Fibroblast of upper back skin (primary cell): ENCODE results near the gene QSOX2.

Experiments
- DNase-seq: peaks from one replicate; pipeline ENCODE4 v3.0.0-alpha.2; 2013

The QSOX2 gene, protein sequence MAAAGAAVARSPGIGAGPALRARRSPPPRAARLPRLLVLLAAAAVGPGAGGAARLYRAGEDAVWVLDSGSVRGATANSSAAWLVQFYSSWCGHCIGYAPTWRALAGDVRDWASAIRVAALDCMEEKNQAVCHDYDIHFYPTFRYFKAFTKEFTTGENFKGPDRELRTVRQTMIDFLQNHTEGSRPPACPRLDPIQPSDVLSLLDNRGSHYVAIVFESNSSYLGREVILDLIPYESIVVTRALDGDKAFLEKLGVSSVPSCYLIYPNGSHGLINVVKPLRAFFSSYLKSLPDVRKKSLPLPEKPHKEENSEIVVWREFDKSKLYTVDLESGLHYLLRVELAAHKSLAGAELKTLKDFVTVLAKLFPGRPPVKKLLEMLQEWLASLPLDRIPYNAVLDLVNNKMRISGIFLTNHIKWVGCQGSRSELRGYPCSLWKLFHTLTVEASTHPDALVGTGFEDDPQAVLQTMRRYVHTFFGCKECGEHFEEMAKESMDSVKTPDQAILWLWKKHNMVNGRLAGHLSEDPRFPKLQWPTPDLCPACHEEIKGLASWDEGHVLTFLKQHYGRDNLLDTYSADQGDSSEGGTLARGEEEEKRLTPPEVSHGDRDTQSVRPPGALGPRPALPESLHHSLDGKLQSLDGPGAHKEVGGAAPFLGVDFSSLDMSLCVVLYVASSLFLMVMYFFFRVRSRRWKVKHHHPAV

DNA sequence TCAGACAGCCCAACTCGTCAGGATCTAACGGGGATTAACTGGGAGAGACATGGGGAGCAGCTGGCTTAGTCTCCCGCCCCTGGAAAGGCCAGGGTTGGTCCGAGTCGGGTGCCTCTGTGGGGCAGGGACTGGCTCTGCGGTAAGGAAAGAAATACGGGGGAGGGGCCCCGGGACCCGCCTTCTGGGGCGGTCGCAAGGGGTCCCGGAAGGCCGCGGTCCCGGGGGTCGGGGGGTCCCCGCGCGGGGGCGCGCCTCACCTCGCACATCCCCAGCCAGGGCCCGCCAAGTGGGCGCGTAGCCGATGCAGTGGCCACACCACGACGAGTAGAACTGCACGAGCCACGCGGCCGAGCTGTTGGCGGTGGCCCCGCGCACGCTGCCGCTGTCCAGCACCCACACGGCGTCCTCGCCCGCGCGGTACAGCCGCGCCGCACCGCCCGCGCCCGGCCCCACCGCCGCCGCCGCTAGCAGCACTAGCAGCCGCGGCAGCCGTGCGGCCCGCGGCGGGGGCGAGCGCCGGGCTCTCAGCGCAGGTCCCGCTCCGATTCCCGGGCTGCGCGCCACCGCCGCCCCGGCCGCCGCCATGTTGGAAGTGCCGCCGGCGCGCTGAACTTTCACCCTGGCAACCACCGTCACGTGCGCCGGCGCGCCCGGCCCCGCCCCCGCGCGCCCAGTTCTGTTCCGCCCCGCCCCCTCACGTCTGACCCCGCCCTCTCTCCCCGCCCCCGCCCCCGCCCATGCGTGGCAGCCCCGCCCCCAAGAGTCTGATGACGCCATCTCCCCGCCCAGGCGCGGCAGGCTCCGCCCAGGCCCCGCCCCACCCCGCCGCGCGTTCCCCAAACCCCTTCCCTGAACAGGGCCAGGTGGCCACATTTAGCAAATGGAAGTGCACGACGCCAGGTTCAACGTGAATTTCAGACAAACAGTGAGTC is at the start of gene QSOX2:
Gene QSOX2 (minus strand): TSS at position 594 of the 932 bp plus-strand sequence. CDS start 9 bp downstream, at position 585.
- DNase-seq, result peak; percentile 74

DNA sequence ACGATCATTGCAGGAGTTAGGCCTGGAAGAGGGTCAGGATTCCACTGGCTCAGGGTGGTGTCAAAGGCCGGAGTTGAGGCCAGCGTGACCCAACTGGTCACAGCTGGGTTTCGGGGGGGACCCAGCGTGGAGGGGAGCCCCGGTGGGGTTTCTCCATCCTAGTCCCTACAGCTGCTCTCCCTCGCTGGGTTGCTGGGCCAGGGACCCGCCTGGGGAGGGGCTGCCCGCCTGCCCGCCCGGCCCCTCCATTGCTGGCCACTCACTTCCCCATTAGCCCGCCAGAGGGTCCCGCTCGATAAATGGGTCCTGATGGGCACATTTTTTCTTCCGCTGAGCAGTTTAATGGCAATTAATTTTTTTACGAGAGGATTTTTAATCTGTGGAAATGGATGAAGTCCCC is 49.4 kb upstream of the QSOX2 start:
- no peak for DNase-seq

DNA sequence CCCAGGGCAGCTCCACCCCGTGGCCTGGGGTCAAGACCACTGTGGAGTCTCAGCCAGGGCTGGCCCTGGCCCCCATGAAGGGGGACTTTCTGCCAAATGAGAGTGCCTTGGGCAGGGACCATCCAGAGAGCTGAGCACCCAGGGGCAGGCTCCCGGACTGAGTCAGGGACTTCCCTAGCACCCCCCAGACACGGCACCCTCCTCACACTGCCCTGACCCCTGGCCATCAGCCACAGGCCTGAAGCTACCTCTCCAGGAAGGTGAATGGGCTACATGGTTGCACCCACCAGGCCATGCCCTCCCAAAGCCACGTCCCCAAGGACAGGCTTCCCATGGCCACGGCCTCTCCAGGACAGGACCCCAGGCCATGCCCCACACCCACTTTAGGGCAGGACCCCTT is 48.8 kb upstream of the QSOX2 start:
- DNase-seq, result no peak

DNA sequence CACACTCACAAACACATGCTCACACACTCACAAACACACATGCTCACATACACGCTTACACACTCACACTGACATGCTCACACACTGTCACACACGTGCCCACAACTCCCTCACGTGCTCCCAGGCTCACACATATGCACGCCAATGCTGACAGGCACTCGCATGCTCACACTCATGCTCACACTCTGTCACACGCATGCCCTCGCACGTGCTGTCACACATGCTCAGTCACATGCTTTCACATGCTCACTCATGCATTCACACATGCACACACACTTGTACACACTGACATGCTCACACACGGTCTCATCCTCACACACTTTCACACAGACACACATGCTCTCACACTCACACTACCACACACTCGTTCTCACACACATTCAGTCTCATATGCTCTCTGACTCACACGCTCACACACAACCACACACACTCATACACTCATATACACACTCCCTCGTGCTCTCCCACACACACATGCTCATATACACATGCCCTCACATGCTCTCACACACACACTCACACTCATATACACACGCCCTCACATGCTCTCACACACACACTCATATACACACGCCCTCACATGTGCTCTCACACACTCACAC is 48.0 kb upstream of the QSOX2 start:
- no peak for DNase-seq

DNA sequence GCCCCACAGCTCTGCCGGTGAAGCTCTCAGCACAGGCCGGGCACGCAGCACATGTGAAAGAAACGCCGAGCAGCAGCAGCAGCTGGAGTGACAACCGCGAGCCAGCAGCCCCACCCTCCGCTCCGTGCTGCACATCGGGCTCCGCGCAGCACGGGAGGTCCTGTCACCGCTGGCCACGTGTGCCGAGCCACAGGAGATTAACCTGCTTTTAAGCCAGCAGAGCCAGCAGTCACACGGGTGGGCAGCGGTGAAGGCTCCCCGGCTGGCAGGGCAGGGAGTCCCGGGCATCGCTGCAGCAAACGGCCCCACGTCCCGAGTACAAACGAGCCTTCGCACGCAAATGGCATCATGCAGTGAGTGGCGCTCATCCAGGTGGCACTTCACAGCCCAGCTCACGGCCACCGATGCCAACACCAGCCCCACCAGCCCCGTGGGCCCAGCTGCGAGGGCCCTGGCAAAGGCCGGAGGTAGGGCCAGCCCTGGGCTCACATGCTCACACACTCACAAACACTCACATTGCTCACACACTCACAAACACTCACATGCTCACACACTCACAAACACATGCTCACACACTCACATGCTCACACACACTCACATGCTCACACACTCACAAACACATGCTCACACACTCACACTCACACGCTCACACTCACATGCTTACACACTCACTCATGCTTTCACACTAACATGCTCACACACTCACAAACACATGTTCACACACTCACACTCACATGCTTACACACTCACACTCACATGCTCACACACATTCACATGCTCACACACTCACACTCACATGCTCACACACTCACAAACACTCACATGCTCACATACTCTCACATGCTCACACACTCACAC is 47.2 kb upstream of the QSOX2 start:
- no peak for DNase-seq

DNA sequence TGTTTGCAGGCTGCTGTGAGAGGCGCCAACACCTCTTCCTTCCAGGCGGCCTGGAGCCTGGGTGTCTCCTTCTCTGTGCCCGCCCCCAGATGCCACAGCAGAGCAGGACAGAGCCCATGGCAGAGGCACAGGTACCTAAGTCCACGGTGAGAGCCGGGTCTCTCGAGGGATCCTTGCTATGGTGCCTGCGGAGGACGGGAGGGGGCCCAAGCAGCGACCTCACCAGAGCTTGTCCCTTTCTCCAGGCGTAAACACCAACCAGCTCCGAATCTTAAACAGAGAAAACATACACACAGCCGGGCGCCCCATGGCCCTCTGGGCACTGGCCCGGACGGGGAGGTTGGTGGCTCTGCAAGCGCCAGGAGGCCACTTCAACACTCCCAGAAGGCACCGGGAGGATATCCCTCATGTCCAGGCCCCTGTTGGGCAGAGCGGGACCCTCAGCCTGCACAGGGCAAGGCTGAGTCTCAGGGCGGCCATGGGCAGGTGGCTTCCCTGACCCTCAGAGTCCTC is 46.5 kb upstream of the QSOX2 start:
- no peak for DNase-seq

DNA sequence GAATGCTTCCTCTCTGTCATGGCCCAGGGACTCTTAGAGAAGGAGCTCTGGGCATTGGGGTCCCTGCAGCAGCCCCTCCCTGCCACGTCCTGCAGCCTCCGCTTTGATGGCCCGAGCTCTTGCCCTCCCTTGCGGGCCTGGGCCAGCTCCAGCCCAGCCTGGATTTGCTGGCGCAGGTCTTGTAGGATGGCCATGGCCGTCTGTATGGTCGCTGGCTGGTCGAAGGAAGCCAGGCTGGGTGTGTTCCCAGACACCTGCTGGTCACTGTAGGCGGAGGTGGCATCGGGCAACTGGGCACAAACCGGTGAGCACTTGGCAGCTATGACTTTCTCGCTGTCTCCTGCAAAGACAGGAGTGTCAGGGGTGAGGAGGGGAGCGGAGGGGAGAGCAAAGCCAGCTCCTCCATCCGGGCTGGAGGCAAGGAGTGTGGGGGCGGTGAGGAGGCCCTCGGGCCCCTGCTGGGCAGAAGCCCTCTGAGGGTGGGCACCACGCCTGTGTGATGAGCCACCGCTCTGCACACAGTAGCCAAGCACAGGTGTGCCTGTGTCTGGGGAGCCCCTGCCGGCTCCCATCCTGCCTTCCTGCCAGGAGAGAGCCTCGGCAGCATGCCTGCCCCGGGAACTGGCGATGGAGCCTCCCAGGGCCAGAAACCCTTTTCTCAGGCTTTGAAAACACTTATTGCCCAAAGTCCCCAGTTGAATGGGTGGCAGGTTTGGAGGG is 45.9 kb upstream of the QSOX2 start:
- DNase-seq, result no peak

DNA sequence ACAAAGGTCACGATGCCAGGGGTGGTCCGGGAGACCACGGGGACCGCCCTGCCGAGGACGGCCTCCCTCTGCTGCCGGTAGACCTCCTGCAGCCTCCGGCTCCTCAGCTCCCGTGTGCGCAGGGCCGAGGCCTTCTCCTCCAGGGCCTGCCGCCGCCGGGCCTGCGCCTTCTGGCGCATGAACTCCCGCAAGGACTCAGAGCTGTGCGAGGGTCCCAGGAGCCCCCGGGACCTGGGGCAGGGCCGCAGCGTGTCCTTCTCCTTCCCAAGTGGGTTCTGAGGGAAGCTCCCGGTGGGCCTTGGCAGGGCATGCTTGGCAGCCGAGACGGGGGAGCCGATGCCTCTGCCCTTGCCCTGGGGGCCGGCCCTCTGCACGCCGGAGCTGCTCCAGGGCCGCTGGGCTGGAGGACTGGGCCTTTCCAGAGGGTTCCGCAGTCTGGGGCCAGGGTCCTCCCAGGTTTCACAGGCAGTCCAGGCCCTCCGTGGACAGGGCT is 44.9 kb upstream of the QSOX2 start:
- no peak for DNase-seq

DNA sequence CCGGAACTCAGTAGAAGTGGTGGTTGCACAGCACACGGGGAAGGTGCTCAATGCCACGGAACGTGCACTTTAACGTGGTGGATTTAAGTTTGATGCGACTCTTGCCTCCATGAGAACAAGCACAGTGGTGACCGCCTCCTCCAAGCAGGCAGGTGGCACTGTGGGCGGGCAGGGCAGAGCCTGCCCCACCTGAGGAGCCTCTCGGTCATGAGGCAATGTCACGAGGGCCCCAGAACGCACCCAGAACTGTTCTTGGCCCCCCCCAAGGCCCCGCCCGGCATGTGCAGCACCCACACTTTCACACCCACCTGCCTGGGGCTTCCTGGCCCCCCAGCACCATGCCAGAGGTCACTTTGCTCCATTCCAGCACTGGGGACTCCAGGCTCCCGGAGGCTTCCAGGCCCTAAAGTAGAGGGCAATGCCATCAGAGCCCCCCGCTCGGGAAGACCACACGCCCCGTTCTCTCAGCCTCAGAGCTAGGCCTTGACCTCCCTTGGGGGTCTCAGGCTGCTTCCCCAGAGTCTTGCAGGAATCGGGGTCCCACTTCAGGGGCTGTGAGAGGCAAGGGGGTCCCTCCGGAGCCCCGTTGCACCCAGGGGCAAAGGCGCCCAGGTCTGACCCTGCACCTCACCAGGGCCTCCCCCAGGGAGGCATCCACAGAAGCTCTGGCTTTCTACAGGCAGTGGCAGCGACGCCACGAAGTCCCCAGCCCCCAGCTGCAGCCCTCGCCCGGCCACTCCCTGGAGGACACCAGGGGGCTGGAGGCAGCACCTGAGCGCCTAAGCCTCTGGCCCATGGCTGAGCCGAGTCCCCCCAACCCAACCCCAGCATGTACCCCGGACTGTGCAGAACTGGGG is 44.3 kb upstream of the QSOX2 start:
- no peak for DNase-seq

DNA sequence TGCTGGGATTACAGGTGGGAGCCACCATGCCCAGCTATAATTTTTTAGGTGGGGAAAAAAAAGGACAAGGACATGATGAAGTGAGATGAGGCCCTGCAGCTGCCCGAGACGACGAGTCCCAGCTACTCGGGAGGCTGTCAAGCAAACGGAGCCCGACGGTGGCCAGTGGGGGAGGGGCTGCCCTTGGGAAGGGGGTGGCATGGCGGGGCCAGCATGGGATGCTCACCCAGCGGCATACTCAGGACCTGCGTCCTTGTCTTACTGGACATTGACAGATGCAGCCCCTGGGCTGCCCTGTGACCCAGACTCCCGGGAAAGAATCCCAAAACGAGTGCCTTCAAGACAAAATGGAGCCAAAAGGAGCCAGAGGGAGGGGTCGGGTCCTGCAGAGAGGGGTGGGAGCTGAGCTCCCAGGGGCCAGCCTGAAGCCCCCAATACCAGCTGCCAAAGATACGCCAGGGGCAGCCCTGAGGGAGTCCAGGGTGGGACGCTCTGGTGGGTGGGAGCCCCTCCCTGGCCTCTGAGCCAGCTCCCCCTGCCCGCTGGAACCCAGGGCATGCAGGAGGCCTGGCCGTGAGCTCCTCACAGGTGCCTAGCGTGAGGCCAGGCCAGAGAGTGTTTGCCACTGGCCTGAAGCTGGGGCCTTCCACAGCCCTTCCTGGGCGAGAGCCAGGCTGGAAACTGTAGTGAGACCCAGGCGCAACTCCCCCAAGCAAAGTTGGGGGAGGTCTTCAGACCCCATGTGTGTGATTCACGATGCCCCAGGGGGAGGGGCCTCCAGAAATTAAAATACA is 42.5 kb upstream of the QSOX2 start:
- DNase-seq, result no peak

DNA sequence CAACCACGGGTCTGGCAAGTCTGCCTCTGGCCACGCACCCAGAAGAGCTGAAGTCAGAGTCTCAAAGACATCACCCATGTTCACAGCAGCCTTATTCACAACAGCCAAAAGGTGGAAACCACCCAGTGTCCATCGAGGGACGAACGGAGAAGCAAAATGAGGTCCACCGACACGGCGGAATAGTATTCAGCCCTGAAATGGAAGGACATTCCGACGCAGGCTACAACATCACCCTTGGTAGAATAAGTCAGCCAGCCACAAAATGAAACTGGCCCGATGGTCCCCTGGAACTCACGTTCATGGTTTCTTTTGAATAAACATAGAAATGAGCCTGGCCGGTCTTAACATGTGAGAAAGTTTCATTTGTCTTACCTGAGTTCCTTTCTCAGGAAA is 41.4 kb upstream of the QSOX2 start:
- no peak for DNase-seq

DNA sequence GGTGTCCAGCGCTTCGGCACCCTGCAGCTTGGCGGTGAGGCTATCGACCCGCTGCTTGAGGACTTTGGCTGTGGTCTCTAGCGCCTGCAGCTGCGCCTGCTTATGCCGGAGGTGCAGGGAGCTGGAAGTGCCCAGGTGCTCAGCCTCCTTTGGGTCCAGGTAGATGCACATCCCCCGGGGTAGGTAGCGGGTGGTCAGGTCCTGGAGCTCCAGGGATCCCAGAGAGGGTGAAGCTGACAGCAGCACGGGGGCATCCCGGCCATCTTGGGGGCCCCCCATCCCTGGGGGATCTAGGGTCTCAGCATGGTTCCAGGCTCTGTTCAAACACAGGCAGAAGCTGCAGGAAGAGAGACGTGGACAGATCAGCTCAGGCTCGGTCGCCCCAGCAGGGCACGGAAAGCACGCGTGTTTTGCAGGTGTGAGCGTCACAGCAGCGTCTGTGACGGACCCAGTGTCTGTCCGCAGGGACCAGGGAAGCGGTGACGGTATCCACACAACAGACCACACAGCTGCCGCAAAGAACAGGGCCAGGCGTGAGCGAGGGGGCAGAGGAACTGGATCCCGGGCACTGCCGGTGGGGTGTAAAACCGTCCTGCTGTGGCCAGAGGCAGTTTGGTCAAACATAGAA is 40.9 kb upstream of the QSOX2 start:
- DNase-seq, result no peak

DNA sequence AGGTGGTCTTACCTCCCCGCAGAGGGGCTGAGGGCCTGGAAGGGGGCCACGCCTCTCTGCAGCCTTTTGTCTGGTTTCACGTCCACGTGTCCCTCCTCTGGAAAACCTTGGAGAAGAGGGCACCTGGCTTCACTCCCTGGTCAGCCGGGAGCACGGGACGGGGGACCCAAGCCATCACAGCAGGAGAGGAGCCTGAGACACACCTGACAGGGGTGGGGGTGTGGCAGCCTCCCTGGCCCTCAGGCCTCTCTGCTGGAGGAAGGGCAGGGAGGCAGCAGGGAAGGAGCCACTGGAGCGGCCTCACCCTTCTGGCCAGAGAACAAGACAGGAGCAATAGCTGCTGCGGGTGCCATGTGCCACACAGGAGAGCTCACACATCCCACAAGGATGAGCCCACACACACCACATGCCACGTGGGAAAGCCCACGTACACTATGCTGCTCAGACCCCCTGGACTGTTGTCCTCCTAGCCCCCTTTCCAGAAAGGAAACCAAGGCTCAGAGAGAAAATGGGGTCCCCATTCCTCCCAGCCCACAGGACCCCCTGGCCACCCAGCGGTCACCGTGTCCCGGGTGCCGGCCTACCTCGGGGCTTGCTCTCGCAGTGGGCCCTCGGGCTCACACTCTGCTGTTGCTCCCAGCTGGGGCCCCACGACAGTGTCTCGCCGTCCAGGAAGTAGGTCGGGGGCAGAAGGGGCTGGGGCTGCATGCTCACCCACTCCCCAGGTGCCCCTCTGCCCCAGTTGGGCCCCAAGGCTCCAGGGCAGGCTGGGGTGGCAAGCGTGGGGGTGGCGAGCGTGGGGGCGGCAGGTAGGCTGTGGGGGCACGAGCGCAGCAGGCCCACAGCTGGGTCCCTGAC is 40.1 kb upstream of the QSOX2 start:
- no peak for DNase-seq

DNA sequence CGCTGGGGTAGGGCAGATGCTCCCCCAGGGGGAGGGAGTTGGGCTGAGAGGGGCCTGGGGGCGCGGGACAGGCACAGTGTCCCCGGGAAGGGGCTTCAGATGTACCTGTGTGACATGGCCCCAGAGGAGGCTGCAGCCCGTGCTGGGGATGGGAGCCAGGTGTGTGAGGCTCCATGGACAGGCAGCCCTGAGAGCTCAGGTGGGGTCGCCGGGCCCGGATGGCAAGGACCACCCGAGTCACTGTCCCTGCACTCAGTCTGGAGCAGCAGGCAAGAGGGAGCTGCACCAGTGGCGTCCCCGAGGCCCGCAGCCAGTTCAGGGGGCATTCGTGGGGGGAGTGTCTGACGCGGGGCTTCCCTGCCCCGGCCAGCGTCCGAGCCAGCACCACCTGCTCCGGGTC is 39.3 kb upstream of the QSOX2 start:
- no peak for DNase-seq

DNA sequence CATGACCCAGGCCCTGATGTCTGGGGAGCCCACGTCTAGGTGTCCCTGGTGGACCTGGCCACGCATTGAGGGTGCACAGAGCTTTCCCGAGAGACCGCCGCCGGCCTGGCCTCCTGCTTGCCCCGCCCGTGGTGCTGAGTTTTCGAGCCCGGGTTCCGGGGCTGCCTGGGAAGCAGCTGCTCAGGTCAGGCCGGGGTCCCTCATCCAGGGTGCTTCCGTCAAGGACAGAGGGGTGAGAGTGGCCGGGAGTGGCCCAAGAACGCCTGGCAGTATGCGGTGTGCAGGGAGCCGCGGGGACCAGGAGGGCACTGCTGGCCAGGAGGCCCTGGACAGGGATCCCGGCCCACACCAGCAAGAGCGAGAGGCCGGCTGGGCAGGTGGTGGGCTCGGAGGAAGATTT is 38.7 kb upstream of the QSOX2 start:
- no peak for DNase-seq

DNA sequence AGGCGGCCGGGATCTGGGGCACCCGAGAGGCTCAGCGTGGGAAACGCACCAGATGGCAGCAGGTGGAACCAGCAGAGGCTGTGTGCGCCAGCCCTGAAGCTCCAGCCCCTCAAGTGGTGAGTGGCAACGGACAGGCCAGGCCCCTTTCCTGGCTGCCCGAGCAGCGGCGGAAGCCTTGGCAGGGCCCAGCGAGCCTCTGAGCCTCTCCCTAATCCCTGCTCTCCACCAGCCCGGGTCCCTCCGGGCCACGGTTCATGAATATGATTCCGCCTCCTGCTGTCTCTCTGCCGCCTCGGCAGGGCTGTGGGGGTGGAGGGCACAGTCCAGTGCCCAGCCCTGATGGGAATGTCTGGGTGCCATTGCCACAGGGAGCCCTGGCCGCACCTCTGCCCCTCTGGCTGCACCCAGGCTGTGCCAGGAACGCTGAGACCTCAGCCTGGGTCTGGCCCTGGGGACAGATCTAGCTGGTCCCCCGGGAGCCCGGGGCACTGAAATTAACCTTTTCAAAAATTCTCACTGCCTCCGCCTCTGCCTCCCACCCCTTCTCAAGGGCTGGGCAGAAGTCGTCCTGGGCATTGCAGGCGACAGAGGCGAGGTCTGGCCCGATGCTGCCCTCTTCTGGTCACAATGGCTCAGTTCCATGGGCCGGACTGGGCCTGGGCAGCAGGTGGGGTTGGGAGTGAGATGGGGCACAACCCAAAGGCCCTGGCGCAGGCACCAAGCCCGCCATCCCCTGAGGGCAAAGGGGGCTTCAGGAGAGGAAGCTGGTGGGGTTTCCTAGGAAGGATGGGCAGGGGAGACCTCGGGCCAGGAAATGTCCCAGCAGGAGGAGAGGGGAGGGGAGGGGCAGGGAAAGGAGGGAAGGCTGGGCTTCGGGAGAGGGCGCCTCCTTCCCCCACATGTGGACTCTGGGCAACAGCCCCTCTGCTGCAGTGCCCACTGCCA is 38.0 kb upstream of the QSOX2 start:
- DNase-seq, result peak; percentile 54
